ENCODE data around the gene MPZL3.

The MPZL3 gene

DNA sequence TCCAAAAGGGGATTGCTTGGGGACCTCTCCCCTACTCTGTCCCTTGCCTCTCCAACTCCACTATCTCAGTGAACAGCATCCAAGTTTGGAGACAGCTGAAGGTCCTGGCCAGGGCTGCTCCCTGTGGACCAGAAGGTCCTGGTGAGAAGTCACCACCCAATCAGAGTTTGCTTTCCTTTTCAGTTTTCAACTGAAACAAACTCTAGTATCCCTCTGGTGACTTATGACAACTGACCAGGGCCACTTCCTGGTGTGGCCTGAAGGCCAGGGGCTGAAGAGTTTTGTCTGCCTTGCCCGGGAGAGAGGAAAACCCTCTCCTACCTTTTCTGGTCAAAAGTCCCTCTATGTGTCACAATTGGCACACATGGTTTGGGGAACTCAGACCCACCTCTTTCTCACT is 32.4 kb downstream of the MPZL3 start:
- Histone ChIP-seq H3K36me3 (ENCODE audit: insufficient read depth) (no peaks in the 10 kb centered on the region), H3K27ac (no peak overlapping the region), H4K20me1 (ENCODE audit: insufficient read depth) (no peaks in the 10 kb centered on the region), H3K27me3 (ENCODE audit: insufficient read depth, low read depth) (no peaks in the 10 kb centered on the region; the same call in 1 of the 2 replicates), H3K4me2 (no peak overlapping the region), H3K4me1 (ENCODE audit: low read depth, poor library complexity, severe bottlenecking) (peaks cover 2% of the 10 kb centered on the region), H3K9ac (no peak overlapping the region), H3K79me2 (ENCODE audit: insufficient read depth, low read depth) (no peaks in the 10 kb centered on the region), H2AFZ (ENCODE audit: low read depth) (no peak overlapping the region), H3K4me3 (IDR thresholded peaks at IDR 0.05; ENCODE audit: insufficient read depth, low read depth, low read length) (no peak overlapping the region)
- TF ChIP-seq CTCF (conservative IDR thresholded peaks at IDR 0.05; ENCODE audit: low read depth, low read length), result no peak

DNA sequence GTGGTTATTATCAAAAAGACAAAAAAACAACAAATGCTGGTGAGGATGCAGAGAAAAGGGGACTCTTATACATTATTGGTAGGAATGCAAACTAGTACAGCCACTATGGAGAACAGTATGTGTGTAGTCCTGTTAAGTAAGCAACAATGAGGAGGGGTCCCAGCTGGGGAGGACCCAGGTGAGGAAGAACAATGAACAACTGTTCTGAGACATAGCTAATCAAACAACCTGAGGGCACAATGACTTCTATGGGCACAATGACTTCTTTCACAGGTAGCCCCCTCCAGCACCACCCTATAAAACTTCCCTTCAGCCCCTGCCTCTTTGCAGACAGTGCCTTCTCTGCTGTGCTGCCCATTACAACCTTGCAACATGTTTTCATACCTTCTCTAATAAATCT is 32.9 kb downstream of the MPZL3 start:
- no peaks in the 10 kb centered on the region for H3K79me2 ChIP-seq (ENCODE audit: insufficient read depth, low read depth)
- H3K4me1 ChIP-seq (ENCODE audit: low read depth, poor library complexity, severe bottlenecking), result peaks cover 6% of the 10 kb centered on the region
- no peaks in the 10 kb centered on the region; the same call in 1 of the 2 replicates for H3K27me3 ChIP-seq (ENCODE audit: insufficient read depth, low read depth)
- H2AFZ ChIP-seq (ENCODE audit: low read depth), result no peak overlapping the region
- TF ChIP-seq CTCF (conservative IDR thresholded peaks at IDR 0.05; ENCODE audit: low read depth, low read length), result no peak
- H3K4me3 ChIP-seq (IDR thresholded peaks at IDR 0.05; ENCODE audit: insufficient read depth, low read depth, low read length), result no peak overlapping the region
- no peak overlapping the region for H3K9ac ChIP-seq
- H3K36me3 ChIP-seq (ENCODE audit: insufficient read depth), result no peaks in the 10 kb centered on the region
- H4K20me1 ChIP-seq (ENCODE audit: insufficient read depth), result no peaks in the 10 kb centered on the region
- H3K4me2 ChIP-seq, result no peak overlapping the region
- H3K27ac ChIP-seq, result no peak overlapping the region

- no peaks in the 10 kb centered on the region for H4K20me1 ChIP-seq (ENCODE audit: insufficient read depth)
- H3K9ac ChIP-seq, result no peak overlapping the region
- peaks cover 12% of the 10 kb centered on the region for H3K4me1 ChIP-seq (ENCODE audit: low read depth, poor library complexity, severe bottlenecking)
- no peak overlapping the region for H3K27ac ChIP-seq
- TF ChIP-seq CTCF (conservative IDR thresholded peaks at IDR 0.05; ENCODE audit: low read depth, low read length), result no peak
- H3K4me2 ChIP-seq, result no peak overlapping the region
- no peaks in the 10 kb centered on the region; the same call in 1 of the 2 replicates for H3K27me3 ChIP-seq (ENCODE audit: insufficient read depth, low read depth)
- no peak overlapping the region for H3K4me3 ChIP-seq (IDR thresholded peaks at IDR 0.05; ENCODE audit: insufficient read depth, low read depth, low read length)
- no peaks in the 10 kb centered on the region for H3K79me2 ChIP-seq (ENCODE audit: insufficient read depth, low read depth)
- H3K36me3 ChIP-seq (ENCODE audit: insufficient read depth), result no peaks in the 10 kb centered on the region
- no peak overlapping the region for H2AFZ ChIP-seq (ENCODE audit: low read depth)
Observed at GRCh38 chr11:118217575-118217974, 34.6 kb downstream of the MPZL3 start.

GRCh38 chr11:118216621-118217481 is 35.3 kb downstream of the MPZL3 start:
- Histone ChIP-seq H4K20me1 (ENCODE audit: insufficient read depth) (no peaks in the 10 kb centered on the region), H3K4me2 (no peak overlapping the region), H3K4me3 (IDR thresholded peaks at IDR 0.05; ENCODE audit: insufficient read depth, low read depth, low read length) (no peak overlapping the region), H3K4me1 (ENCODE audit: low read depth, poor library complexity, severe bottlenecking) (peaks cover 12% of the 10 kb centered on the region), H3K36me3 (ENCODE audit: insufficient read depth) (no peaks in the 10 kb centered on the region), H3K27me3 (ENCODE audit: insufficient read depth, low read depth) (no peaks in the 10 kb centered on the region; the same call in 1 of the 2 replicates), H3K27ac (no peak overlapping the region), H2AFZ (ENCODE audit: low read depth) (no peak overlapping the region), H3K79me2 (ENCODE audit: insufficient read depth, low read depth) (no peaks in the 10 kb centered on the region), H3K9ac (no peak overlapping the region)
- TF ChIP-seq CTCF (conservative IDR thresholded peaks at IDR 0.05; ENCODE audit: low read depth, low read length), result no peak

Measured in KMS-11 (cell line).